Activated T-helper 1 cell treated with anti-CD3 and anti-CD28 coated beads, Interleukin-12 subunit alpha, Interleukin-12 subunit beta, Interleukin-2, Interleukin-4 antibody, amounts not matched to agents 30 ng/mL and 10 ng/mL and 1 ng/mL, durations not matched to agents 14 hours and 24 hours and 36 hours (primary cell): Measurements from ENCODE around the gene CSNK1D. TPM values are rescaled to one million over a fixed set of nuclear protein-coding genes. Genes with fewer than 3 reads are reported as not detected.
"Not testable (repeated sequence)": the region's sequence is repeated elsewhere in the genome, so short reads cannot be mapped to it uniquely, and the experiment has no call there.

ENCODE experiments used
- DNase-seq: peaks from one replicate; pipeline ENCODE4 v3.0.0; 2021; ENCODE audit warnings: low spot score
- H3K27ac Mint-ChIP-seq: one replicate; pipeline ENCODE4 v1.8.0; 2021; ENCODE audit warnings: mild to moderate bottlenecking, mixed read lengths
- H3K27me3 Mint-ChIP-seq: one replicate; pipeline ENCODE4 v1.8.0; 2022; ENCODE audit warnings: mild to moderate bottlenecking, moderate library complexity, mixed read lengths; ENCODE audit not compliant: insufficient read depth
- H3K36me3 Mint-ChIP-seq: one replicate; pipeline ENCODE4 v1.8.0; 2021; ENCODE audit warnings: low read depth, mixed read lengths
- H3K4me1 Mint-ChIP-seq: one replicate; pipeline ENCODE4 v1.8.0; 2021; ENCODE audit warnings: low read depth, mixed read lengths
- H3K4me3 Mint-ChIP-seq: one replicate; pipeline ENCODE4 v1.8.0; 2021; ENCODE audit warnings: mild to moderate bottlenecking, moderate library complexity, mixed read lengths
- H3K9me3 Mint-ChIP-seq: one replicate; pipeline ENCODE4 v1.8.0; 2021; ENCODE audit warnings: mixed read lengths
- intact Hi-C: fragments of 100-400 bp; cut with micrococcal nuclease; formaldehyde crosslinking; loops from one replicate; pipeline ENCODE4 v1.15.1; 2024
- total RNA-seq: library from RNA; stranded (reverse); gene quantifications from 2 replicates; pipeline ENCODE4 v1.2.3, GENCODE V29; 2022

CSNK1D gene
- total RNA-seq, 1 donor from 2014 or later: 161 TPM

- H3K36me3 Mint-ChIP-seq: peaks cover 69% of the 10 kb centered on the region
- H3K4me1 Mint-ChIP-seq: peaks cover 8% of the 10 kb centered on the region
- no peaks in the 10 kb centered on the region for H3K27me3 Mint-ChIP-seq
- H3K9me3 Mint-ChIP-seq: no peaks in the 10 kb centered on the region
- H3K4me3 Mint-ChIP-seq: no peak overlapping the region
- DNase-seq: no peak
- intact Hi-C loops: no loop called here
- H3K27ac Mint-ChIP-seq: no peak overlapping the region
Observed at GRCh38 chr17:82255402-82255972, 18.0 kb downstream of the CSNK1D start.

GRCh38 chr17:82254746-82255145 is 18.8 kb downstream of the CSNK1D start:
- intact Hi-C loops, H3K9me3 Mint-ChIP-seq, H3K27ac Mint-ChIP-seq, H3K27me3 Mint-ChIP-seq, DNase-seq, H3K4me1 Mint-ChIP-seq, H3K4me3 Mint-ChIP-seq: not testable (repeated sequence)
- H3K36me3 Mint-ChIP-seq: peaks cover 63% of the 10 kb centered on the region

- H3K9me3 Mint-ChIP-seq, H3K4me1 Mint-ChIP-seq, DNase-seq, H3K27me3 Mint-ChIP-seq, H3K4me3 Mint-ChIP-seq, intact Hi-C loops, H3K27ac Mint-ChIP-seq: not testable (repeated sequence)
- H3K36me3 Mint-ChIP-seq: peaks cover 57% of the 10 kb centered on the region
Observed at GRCh38 chr17:82254096-82254495, 19.4 kb downstream of the CSNK1D start.

- DNase-seq: no peak
- Mint-ChIP-seq H3K4me1 (peaks cover 8% of the 10 kb centered on the region), H3K27ac (no peak overlapping the region), H3K9me3 (no peaks in the 10 kb centered on the region), H3K36me3 (peaks cover 50% of the 10 kb centered on the region), H3K4me3 (no peak overlapping the region), H3K27me3 (no peaks in the 10 kb centered on the region)
- intact Hi-C loops: no loop called here
Observed at GRCh38 chr17:82253179-82253544, 20.3 kb downstream of the CSNK1D start.

GRCh38 chr17:82252511-82253178 is 20.9 kb downstream of the CSNK1D start:
- no peak overlapping the region for H3K27ac Mint-ChIP-seq
- intact Hi-C loops: no loop called here
- H3K27me3 Mint-ChIP-seq: no peaks in the 10 kb centered on the region
- peaks cover 7% of the 10 kb centered on the region for H3K4me1 Mint-ChIP-seq
- no peaks in the 10 kb centered on the region for H3K9me3 Mint-ChIP-seq
- no peak overlapping the region for H3K4me3 Mint-ChIP-seq
- no peak for DNase-seq
- peaks cover 54% of the 10 kb centered on the region for H3K36me3 Mint-ChIP-seq

- H3K27ac Mint-ChIP-seq: no peak overlapping the region
- H3K4me1 Mint-ChIP-seq: peaks cover 5% of the 10 kb centered on the region
- H3K36me3 Mint-ChIP-seq: peaks cover 53% of the 10 kb centered on the region
- DNase-seq: no peak
- H3K4me3 Mint-ChIP-seq: no peak overlapping the region
- intact Hi-C loops: no loop called here
- H3K9me3 Mint-ChIP-seq: no peaks in the 10 kb centered on the region
- no peaks in the 10 kb centered on the region for H3K27me3 Mint-ChIP-seq
Observed at GRCh38 chr17:82250868-82251500, 22.5 kb downstream of the CSNK1D start.

- intact Hi-C loops: no loop called here
- Mint-ChIP-seq H3K4me1 (peaks cover 5% of the 10 kb centered on the region), H3K27me3 (no peaks in the 10 kb centered on the region), H3K27ac (no peak overlapping the region), H3K36me3 (peaks cover 47% of the 10 kb centered on the region), H3K4me3 (no peak overlapping the region), H3K9me3 (no peaks in the 10 kb centered on the region)
- no peak for DNase-seq
Observed at GRCh38 chr17:82249896-82250581, 23.5 kb downstream of the CSNK1D start.

GRCh38 chr17:82248815-82249674 is 24.5 kb downstream of the CSNK1D start:
- Mint-ChIP-seq H3K4me3 (no peak overlapping the region), H3K4me1 (peaks cover 8% of the 10 kb centered on the region), H3K27me3 (no peaks in the 10 kb centered on the region), H3K27ac (no peak overlapping the region), H3K9me3 (no peaks in the 10 kb centered on the region), H3K36me3 (peaks cover 57% of the 10 kb centered on the region)
- no peak for DNase-seq
- intact Hi-C loops: no loop called here

GRCh38 chr17:82247856-82248671 is 25.4 kb downstream of the CSNK1D start:
- peaks cover 12% of the 10 kb centered on the region for H3K4me1 Mint-ChIP-seq
- H3K27me3 Mint-ChIP-seq: no peaks in the 10 kb centered on the region
- no peak overlapping the region for H3K4me3 Mint-ChIP-seq
- no peak for DNase-seq
- H3K36me3 Mint-ChIP-seq: peaks cover 57% of the 10 kb centered on the region
- no peaks in the 10 kb centered on the region for H3K9me3 Mint-ChIP-seq
- H3K27ac Mint-ChIP-seq: peak overlapping the region; percentile 31
- intact Hi-C loops: no loop called here

GRCh38 chr17:82247182-82247823 is 26.2 kb downstream of the CSNK1D start:
- DNase-seq: no peak
- H3K27ac Mint-ChIP-seq: no peak overlapping the region
- intact Hi-C loops: no loop called here
- H3K27me3 Mint-ChIP-seq: no peaks in the 10 kb centered on the region
- H3K36me3 Mint-ChIP-seq: peaks cover 53% of the 10 kb centered on the region
- H3K4me3 Mint-ChIP-seq: no peak overlapping the region
- H3K4me1 Mint-ChIP-seq: peaks cover 12% of the 10 kb centered on the region
- H3K9me3 Mint-ChIP-seq: no peaks in the 10 kb centered on the region

- intact Hi-C loops: no loop called here
- Mint-ChIP-seq H3K27ac (peak overlapping the region; percentile 55), H3K27me3 (no peaks in the 10 kb centered on the region), H3K4me1 (peaks cover 12% of the 10 kb centered on the region), H3K9me3 (no peaks in the 10 kb centered on the region), H3K36me3 (peaks cover 49% of the 10 kb centered on the region), H3K4me3 (no peak overlapping the region)
- no peak for DNase-seq
Observed at GRCh38 chr17:82246365-82247181, 26.9 kb downstream of the CSNK1D start.
